Effector memory CD4-positive, alpha-beta T cell (primary cell): Measurements from ENCODE around the gene IQCM.

Experiments
- DNase-seq, 3 donors: peaks; one replicate each; pipeline ENCODE4 v3.0.0-alpha.2; 2020
- H3K27ac ChIP-seq: 2 replicates; pipeline ENCODE4 v1.7.0; 2013; ENCODE audit warnings: mild to moderate bottlenecking, low read length, moderate library complexity; ENCODE audit not compliant: insufficient read depth, poor library complexity, severe bottlenecking
- H3K27me3 ChIP-seq: replicated peaks from 2 replicates; pipeline ENCODE4 v1.7.0; 2013; ENCODE audit warnings: mild to moderate bottlenecking, low read length; ENCODE audit not compliant: insufficient read depth, control insufficient read depth, poor library complexity, severe bottlenecking
- H3K36me3 ChIP-seq: 2 replicates; pipeline ENCODE4 v1.7.0; 2013; ENCODE audit warnings: mild to moderate bottlenecking, low read length, moderate library complexity; ENCODE audit not compliant: control insufficient read depth, insufficient read depth
- H3K4me1 ChIP-seq: 2 replicates; pipeline ENCODE4 v1.7.0; 2013; ENCODE audit warnings: low read length, mild to moderate bottlenecking; ENCODE audit not compliant: control insufficient read depth, insufficient read depth, poor library complexity, severe bottlenecking
- H3K4me3 ChIP-seq: 2 replicates; pipeline ENCODE4 v1.7.0; 2013; ENCODE audit warnings: low read length, low read depth, mild to moderate bottlenecking; ENCODE audit not compliant: insufficient read depth, poor library complexity, severe bottlenecking
- H3K9me3 ChIP-seq: 2 replicates; pipeline ENCODE4 v1.7.0; 2013; ENCODE audit warnings: mild to moderate bottlenecking, low read length, moderate library complexity; ENCODE audit not compliant: control insufficient read depth

The IQCM gene

GRCh38 chr4:149702414-149703293 lies 113.0 kb downstream of the IQCM start:
- Histone ChIP-seq H3K4me3 (no peak overlapping the region), H3K27ac (no peak overlapping the region), H3K36me3 (no peaks in the 10 kb centered on the region), H3K4me1 (no peaks in the 10 kb centered on the region), H3K9me3 (no peaks in the 10 kb centered on the region), H3K27me3 (no peaks in the 10 kb centered on the region)
- no peak for DNase-seq

- Histone ChIP-seq H3K4me1 (no peaks in the 10 kb centered on the region), H3K4me3 (no peak overlapping the region), H3K27me3 (no peaks in the 10 kb centered on the region), H3K27ac (no peak overlapping the region), H3K36me3 (no peaks in the 10 kb centered on the region), H3K9me3 (no peaks in the 10 kb centered on the region)
- no peak for DNase-seq
Observed at GRCh38 chr4:149701435-149702156, 114.0 kb downstream of the IQCM start.

GRCh38 chr4:149700272-149700671 lies 115.4 kb downstream of the IQCM start:
- Histone ChIP-seq H3K4me1 (no peaks in the 10 kb centered on the region), H3K4me3 (no peak overlapping the region), H3K27ac (no peak overlapping the region), H3K36me3 (no peaks in the 10 kb centered on the region), H3K27me3 (no peaks in the 10 kb centered on the region), H3K9me3 (no peaks in the 10 kb centered on the region)
- DNase-seq = no peak

- no peak for DNase-seq
- no peak overlapping the region for H3K27ac ChIP-seq
- no peaks in the 10 kb centered on the region for H3K36me3 ChIP-seq
- H3K4me1 ChIP-seq = no peaks in the 10 kb centered on the region
- H3K9me3 ChIP-seq = no peaks in the 10 kb centered on the region
- no peaks in the 10 kb centered on the region for H3K27me3 ChIP-seq
- H3K4me3 ChIP-seq = no peak overlapping the region
Observed at GRCh38 chr4:149699642-149700041, 116.0 kb downstream of the IQCM start.

- no peaks in the 10 kb centered on the region for H3K4me1 ChIP-seq
- no peaks in the 10 kb centered on the region for H3K36me3 ChIP-seq
- no peak overlapping the region for H3K27ac ChIP-seq
- no peak for DNase-seq
- no peaks in the 10 kb centered on the region for H3K27me3 ChIP-seq
- H3K9me3 ChIP-seq = no peaks in the 10 kb centered on the region
- H3K4me3 ChIP-seq = no peak overlapping the region
Observed at GRCh38 chr4:149690726-149691125, 124.9 kb downstream of the IQCM start.

- H3K36me3 ChIP-seq = no peaks in the 10 kb centered on the region
- no peak overlapping the region for H3K27ac ChIP-seq
- no peaks in the 10 kb centered on the region for H3K27me3 ChIP-seq
- no peaks in the 10 kb centered on the region for H3K4me1 ChIP-seq
- no peak for DNase-seq
- H3K9me3 ChIP-seq = no peaks in the 10 kb centered on the region
- no peak overlapping the region for H3K4me3 ChIP-seq
Observed at GRCh38 chr4:149684516-149684915, 131.1 kb downstream of the IQCM start.

GRCh38 chr4:149676076-149676475 lies 139.6 kb downstream of the IQCM start:
- Histone ChIP-seq H3K36me3 (no peaks in the 10 kb centered on the region), H3K4me3 (no peak overlapping the region), H3K27ac (no peak overlapping the region), H3K9me3 (no peaks in the 10 kb centered on the region), H3K27me3 (no peaks in the 10 kb centered on the region), H3K4me1 (no peaks in the 10 kb centered on the region)
- DNase-seq = no peak

GRCh38 chr4:149645790-149646189 lies 169.9 kb downstream of the IQCM start:
- no peak for DNase-seq
- no peak overlapping the region for H3K27ac ChIP-seq
- H3K4me1 ChIP-seq = no peaks in the 10 kb centered on the region
- H3K9me3 ChIP-seq = no peaks in the 10 kb centered on the region
- H3K36me3 ChIP-seq = no peaks in the 10 kb centered on the region
- H3K27me3 ChIP-seq = no peaks in the 10 kb centered on the region
- no peak overlapping the region for H3K4me3 ChIP-seq

- Histone ChIP-seq H3K9me3 (no peaks in the 10 kb centered on the region), H3K27me3 (no peaks in the 10 kb centered on the region), H3K36me3 (no peaks in the 10 kb centered on the region), H3K4me1 (no peaks in the 10 kb centered on the region), H3K4me3 (no peak overlapping the region), H3K27ac (no peak overlapping the region)
- no peak for DNase-seq
Observed at GRCh38 chr4:149638073-149638472, 177.6 kb downstream of the IQCM start.

- Histone ChIP-seq H3K27me3 (no peaks in the 10 kb centered on the region), H3K4me3 (no peak overlapping the region), H3K27ac (no peak overlapping the region), H3K36me3 (no peaks in the 10 kb centered on the region), H3K4me1 (no peaks in the 10 kb centered on the region), H3K9me3 (no peaks in the 10 kb centered on the region)
- DNase-seq = no peak
Observed at GRCh38 chr4:149634368-149634767, 181.3 kb downstream of the IQCM start.
